NCI-H524 (cell line): Measurements from ENCODE around the gene MAP2.

Experiments
- DNase-seq, 2 experiments: peaks; one replicate each; lab custom pipeline; 2025; lab: John Stamatoyannopoulos, UW

The MAP2 gene

GRCh38 chr2:209719034-209719433 lies 295.2 kb downstream of the MAP2 start:
- no peak for DNase-seq

GRCh38 chr2:209721497-209721896 lies 297.6 kb downstream of the MAP2 start:
- DNase-seq = no peak

- DNase-seq = no peak
These were observed 302.5 kb downstream of the MAP2 start for GRCh38 chr2:209726311-209726710.

GRCh38 chr2:209727077-209727476 lies 303.2 kb downstream of the MAP2 start:
- DNase-seq = no peak

DNA sequence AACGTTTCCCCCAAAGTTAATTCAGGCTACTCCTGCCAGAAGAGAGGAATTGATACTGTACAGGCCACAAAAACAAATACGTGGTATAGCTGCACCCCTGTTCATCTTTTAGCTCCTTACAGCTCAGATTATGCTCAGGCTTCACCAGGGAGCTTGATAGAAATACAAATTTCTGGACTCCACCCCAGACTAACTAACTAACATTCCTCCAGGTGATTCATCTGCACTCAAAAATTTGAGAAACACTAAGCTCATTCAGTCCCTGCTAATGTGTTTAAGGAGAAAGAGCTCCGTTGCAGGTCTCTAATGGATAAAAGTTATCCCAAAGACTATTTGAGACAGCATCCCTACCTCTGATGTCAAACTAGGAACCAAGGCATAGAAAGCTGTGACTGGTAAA lies 311.0 kb downstream of the MAP2 start:
- DNase-seq = no peak

- DNase-seq = no peak
These were observed 318.1 kb downstream of the MAP2 start for GRCh38 chr2:209741953-209742352.

DNA sequence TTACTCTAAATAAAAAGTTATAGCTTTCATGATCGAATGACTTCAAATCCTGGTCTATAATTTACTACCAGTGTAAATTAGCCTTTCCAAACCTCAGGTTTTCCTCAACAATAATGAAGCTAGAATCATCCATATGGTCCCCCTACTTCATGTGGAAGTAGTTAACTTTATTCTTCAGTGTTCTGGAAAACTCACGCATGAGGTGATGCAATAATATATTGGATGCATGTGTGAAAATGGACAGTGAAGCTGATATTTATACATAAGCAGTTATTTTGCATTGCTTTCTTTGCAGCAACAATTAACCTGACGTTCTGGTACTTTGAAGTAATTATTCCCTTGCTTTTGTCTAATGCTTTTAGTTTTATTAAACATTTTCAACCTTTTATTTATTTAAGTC lies 329.2 kb downstream of the MAP2 start:
- no peak for DNase-seq

DNA sequence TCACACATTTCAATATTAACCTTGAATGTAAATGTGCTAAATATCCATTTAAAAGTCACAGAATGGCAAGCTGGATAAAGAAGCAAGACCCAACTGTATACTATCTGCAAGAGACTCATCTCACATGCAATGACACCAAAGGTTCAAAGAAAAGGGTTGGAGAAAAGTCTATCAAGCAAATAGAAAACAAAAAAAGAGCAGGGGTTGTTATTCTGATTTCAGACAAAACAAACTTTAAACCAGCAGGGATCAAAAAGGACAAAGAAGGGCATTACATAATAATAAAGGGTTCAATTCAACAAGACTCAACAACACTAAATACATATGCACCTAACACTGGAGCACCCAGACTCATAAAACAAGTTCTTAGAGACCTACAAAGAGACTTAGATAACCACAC lies 333.3 kb downstream of the MAP2 start:
- DNase-seq = no peak

GRCh38 chr2:209761566-209761965 lies 337.7 kb downstream of the MAP2 start:
- DNase-seq = no peak

DNA sequence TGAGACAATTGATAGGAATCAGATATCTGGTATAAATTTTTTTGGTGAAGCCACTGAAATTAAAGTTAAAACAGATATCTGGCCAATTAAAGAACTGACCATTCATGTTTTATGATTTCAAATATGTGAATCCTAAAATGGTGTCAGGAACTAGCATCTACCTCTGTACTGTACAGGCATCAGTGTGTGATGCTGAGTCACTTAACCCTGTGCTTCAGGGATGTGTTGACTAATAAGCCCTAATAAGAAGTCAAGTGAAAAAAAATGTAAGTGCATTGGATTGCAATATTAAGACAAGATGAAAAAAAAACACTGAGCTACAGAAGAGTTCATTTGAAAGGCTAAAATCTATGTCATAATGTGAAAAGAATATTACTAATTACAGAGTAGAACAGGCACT lies 338.7 kb downstream of the MAP2 start:
- DNase-seq = no peak

- DNase-seq = no peak
These were observed 339.3 kb downstream of the MAP2 start for GRCh38 chr2:209763106-209763505.

- DNase-seq = no peak
These were observed 342.8 kb downstream of the MAP2 start for GRCh38 chr2:209766613-209767012.

DNA sequence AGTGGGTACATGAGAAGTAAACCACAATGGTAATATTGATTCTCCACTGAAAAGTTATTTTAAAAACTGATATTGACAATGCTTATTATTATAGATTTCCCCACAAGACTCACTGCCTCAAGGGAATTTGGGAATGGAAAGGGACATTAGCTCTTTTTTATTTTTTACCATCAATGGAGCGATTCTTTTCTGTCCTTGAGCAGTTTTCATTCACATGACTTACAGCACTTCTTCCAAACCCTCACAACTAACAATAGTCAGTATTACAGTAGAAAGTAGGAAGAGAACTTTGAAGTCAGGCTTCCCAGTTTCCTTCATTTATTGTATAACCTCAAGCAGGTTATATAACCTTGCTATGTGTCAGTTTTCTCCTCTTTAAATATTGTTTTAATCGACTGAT lies 343.5 kb downstream of the MAP2 start:
- no peak for DNase-seq

DNA sequence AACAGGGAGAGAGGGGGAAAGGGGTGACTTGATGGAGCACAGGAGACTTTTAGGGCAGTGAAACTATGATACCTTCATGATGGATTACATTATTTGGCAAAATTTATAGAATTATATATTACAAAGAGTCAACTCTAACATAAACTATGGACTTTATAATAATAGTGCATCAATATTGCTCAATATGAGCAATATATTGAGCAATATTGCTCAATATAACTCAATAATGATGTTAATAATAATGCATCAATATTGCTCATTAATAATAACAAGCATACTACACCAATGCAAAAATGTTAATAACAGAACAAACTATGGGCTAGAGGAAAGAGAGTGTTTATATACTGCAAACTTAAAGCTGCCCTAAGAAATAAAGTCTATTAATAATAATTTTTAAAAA lies 344.7 kb downstream of the MAP2 start:
- DNase-seq = no peak

- peak; percentile 58 to 67 for DNase-seq
These were observed 347.8 kb downstream of the MAP2 start, which contains the start of gene UNC80 for GRCh38 chr2:209771474-209772289. Gene UNC80 (plus strand): TSS chr2:209771832. CDS start chr2:209772073, 241 bp downstream.

DNA sequence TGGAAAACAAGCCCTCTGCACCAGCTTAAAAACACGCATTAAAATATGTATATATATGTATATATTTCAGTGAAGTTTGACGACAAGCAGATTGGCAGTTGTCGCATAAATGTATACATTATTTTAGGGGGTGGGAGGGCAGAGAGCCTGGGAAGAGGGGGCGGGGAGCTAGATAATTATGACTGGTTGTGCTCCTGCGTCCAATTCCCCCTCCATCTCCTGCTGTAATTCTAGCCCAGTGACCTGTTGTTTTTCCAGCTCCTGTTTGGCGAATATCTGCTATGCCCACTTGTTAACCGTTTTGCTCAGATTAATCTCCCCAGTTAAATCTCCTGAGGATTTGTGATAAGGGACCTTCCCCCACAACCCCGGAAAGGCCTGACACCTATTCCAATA lies 348.4 kb downstream of the MAP2 start:
- peak; percentile 55 to 76 for DNase-seq

- DNase-seq = peak; percentile 6 to 24
These were observed 349.5 kb downstream of the MAP2 start for GRCh38 chr2:209773377-209773776.
